Measurements from ENCODE around the gene MACROD2. TPM values are rescaled to one million over a fixed set of nuclear protein-coding genes. Genes with fewer than 3 reads are reported as not detected.

MACROD2 gene
- polyA plus RNA-seq, 1 donor from 2014 or later, result 23.2 TPM

DNA sequence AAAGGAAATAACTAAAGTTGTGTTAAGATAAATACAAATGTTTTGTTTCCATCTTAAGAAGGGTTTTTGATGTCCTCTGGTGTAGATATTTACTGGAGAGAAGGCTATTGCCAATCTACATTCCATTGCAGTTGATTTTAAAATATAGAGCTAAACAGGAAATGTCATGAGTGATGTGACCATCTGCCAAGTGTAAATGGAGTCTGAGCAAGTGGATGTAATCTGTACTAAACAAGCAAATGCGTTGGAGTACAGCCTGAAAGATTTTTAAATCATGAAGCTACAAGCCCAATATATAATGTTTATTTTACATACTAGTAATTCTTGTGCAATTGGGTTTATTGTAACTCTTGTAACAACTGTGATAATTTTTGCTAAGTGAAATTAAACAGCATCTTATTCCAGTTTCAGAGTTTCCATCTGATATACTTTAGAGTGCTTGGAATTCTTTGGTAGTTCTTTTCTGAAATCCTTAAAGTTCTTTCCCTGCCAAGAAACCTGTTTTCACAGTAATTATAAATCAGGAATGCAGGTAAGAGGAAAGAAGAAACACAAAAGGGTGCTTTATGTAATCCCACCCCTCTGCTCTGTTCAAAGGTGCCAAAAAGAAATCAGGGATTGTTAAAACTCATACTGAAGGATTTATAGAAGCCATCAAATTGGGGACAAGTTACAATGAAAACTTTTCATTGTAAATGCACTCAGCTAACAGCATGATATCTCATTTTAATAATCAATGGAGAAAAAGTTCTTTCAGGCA, 389.3 kb downstream of the MACROD2 start:
- Histone ChIP-seq H3K4me2 (ENCODE audit: low read length) (no peak overlapping the region), H3K36me3 (ENCODE audit: insufficient read depth, low read length) (no peaks in the 10 kb centered on the region), H4K20me1 (ENCODE audit: insufficient read depth) (no peaks in the 10 kb centered on the region), H3K9me3 (ENCODE audit: low read length) (no peaks in the 10 kb centered on the region), H3K27me3 (ENCODE audit: insufficient read depth, low read depth, low read length) (no peaks in the 10 kb centered on the region), H3K27ac (ENCODE audit: low read length) (no peak overlapping the region), H3F3A (ENCODE audit: insufficient read depth, low read length, poor library complexity, severe bottlenecking) (no peaks in the 10 kb centered on the region), H3K4me3 (ENCODE audit: low read length) (no peak overlapping the region), H3K79me2 (replicated peaks; ENCODE audit: insufficient read depth, low read length) (no peaks in the 10 kb centered on the region), H2AFZ (ENCODE audit: low read depth, low read length) (no peak overlapping the region), H3K9ac (ENCODE audit: low read length) (no peak overlapping the region), H3K9me2 (ENCODE audit: insufficient read depth, low read length) (no peaks in the 10 kb centered on the region)
- TF ChIP-seq TAF1 (IDR thresholded peaks at IDR 0.05; ENCODE audit: low read depth), result no peak
- TF ChIP-seq, protein P1, sequence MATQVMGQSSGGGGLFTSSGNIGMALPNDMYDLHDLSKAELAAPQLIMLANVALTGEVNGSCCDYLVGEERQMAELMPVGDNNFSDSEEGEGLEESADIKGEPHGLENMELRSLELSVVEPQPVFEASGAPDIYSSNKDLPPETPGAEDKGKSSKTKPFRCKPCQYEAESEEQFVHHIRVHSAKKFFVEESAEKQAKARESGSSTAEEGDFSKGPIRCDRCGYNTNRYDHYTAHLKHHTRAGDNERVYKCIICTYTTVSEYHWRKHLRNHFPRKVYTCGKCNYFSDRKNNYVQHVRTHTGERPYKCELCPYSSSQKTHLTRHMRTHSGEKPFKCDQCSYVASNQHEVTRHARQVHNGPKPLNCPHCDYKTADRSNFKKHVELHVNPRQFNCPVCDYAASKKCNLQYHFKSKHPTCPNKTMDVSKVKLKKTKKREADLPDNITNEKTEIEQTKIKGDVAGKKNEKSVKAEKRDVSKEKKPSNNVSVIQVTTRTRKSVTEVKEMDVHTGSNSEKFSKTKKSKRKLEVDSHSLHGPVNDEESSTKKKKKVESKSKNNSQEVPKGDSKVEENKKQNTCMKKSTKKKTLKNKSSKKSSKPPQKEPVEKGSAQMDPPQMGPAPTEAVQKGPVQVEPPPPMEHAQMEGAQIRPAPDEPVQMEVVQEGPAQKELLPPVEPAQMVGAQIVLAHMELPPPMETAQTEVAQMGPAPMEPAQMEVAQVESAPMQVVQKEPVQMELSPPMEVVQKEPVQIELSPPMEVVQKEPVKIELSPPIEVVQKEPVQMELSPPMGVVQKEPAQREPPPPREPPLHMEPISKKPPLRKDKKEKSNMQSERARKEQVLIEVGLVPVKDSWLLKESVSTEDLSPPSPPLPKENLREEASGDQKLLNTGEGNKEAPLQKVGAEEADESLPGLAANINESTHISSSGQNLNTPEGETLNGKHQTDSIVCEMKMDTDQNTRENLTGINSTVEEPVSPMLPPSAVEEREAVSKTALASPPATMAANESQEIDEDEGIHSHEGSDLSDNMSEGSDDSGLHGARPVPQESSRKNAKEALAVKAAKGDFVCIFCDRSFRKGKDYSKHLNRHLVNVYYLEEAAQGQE (IDR thresholded peaks at IDR 0.05; ENCODE audit: borderline replicate concordance), result no peak
- TF ChIP-seq CTCF (IDR thresholded peaks at IDR 0.05; ENCODE audit: poor library complexity, severe bottlenecking), result no peak
- no peak for TF ChIP-seq RAD21 (conservative IDR thresholded peaks at IDR 0.05)
- no peak for TF ChIP-seq POLR2AphosphoS5 (IDR thresholded peaks at IDR 0.05)
- TF ChIP-seq SMC3 (conservative IDR thresholded peaks at IDR 0.05; ENCODE audit: poor library complexity), result no peak
- TF ChIP-seq MXI1 (conservative IDR thresholded peaks at IDR 0.05; ENCODE audit: poor library complexity, severe bottlenecking), result no peak
- no peak for TF ChIP-seq EZH2 (IDR thresholded peaks at IDR 0.05; ENCODE audit: borderline replicate concordance, insufficient read depth, low read length, poor library complexity, severe bottlenecking)
- TF ChIP-seq EP300 (conservative IDR thresholded peaks at IDR 0.05; ENCODE audit: poor library complexity, severe bottlenecking), result no peak

DNA sequence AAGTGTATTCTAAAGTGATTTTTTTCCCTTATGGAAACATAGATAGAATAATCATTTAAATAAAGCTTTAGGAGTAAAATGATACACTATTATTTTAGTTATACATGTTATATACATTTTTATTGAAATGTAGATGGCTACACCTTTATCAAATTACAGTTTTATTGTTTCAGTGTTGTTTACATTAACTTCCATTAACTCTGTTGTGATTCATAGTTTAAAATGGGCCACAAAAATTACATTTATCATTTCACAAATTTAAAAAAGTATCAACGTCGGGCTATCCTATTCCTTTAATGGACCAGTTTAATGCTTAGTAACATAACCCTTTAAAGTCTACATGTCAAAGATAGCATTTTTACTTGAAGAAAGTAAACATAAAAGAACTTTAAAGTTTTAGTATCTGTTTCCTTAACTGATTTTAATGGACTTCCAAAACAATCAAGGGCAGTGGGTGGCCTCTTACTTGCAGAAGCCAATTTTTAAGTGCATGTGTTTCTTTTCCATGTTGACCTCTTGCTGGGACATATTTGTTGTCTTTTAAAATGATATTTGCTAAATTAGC, 389.9 kb downstream of the MACROD2 start:
- H3K79me2 ChIP-seq (replicated peaks; ENCODE audit: insufficient read depth, low read length), result no peaks in the 10 kb centered on the region
- H2AFZ ChIP-seq (ENCODE audit: low read depth, low read length), result no peak overlapping the region
- H3K9ac ChIP-seq (ENCODE audit: low read length), result no peak overlapping the region
- no peaks in the 10 kb centered on the region for H3K9me2 ChIP-seq (ENCODE audit: insufficient read depth, low read length)
- H3K36me3 ChIP-seq (ENCODE audit: insufficient read depth, low read length), result no peaks in the 10 kb centered on the region
- H3K4me3 ChIP-seq (ENCODE audit: low read length), result no peak overlapping the region
- TF ChIP-seq RAD21 (conservative IDR thresholded peaks at IDR 0.05) (no peak), SMC3 (conservative IDR thresholded peaks at IDR 0.05; ENCODE audit: poor library complexity) (no peak), EZH2 (IDR thresholded peaks at IDR 0.05; ENCODE audit: borderline replicate concordance, insufficient read depth, low read length, poor library complexity, severe bottlenecking) (no peak), POLR2AphosphoS5 (IDR thresholded peaks at IDR 0.05) (no peak), EP300 (conservative IDR thresholded peaks at IDR 0.05; ENCODE audit: poor library complexity, severe bottlenecking) (no peak), MXI1 (conservative IDR thresholded peaks at IDR 0.05; ENCODE audit: poor library complexity, severe bottlenecking) (no peak), TAF1 (IDR thresholded peaks at IDR 0.05; ENCODE audit: low read depth) (no peak), CTCF (IDR thresholded peaks at IDR 0.05; ENCODE audit: poor library complexity, severe bottlenecking) (no peak)
- TF ChIP-seq, protein P1 (IDR thresholded peaks at IDR 0.05; ENCODE audit: borderline replicate concordance), result no peak
- H4K20me1 ChIP-seq (ENCODE audit: insufficient read depth), result no peaks in the 10 kb centered on the region
- H3K27me3 ChIP-seq (ENCODE audit: insufficient read depth, low read depth, low read length), result no peaks in the 10 kb centered on the region
- no peaks in the 10 kb centered on the region for H3F3A ChIP-seq (ENCODE audit: insufficient read depth, low read length, poor library complexity, severe bottlenecking)
- no peak overlapping the region for H3K4me2 ChIP-seq (ENCODE audit: low read length)
- no peak overlapping the region for H3K27ac ChIP-seq (ENCODE audit: low read length)
- no peaks in the 10 kb centered on the region for H3K9me3 ChIP-seq (ENCODE audit: low read length)
